Coronary artery (tissue), 2 donors: ENCODE measurements around the gene EFCAB8.

Source experiments
- DNase-seq: peaks from one replicate; pipeline ENCODE4 v3.0.0-alpha.2; 2017; ENCODE audit warnings: low spot score
- H3K27ac ChIP-seq, 2 donors: fragments of 200-600 bp; sonication (generic); one replicate each; pipeline ENCODE4 v1.5.1; 2016 to 2019
- H3K4me3 ChIP-seq: fragments of 200-600 bp; sonication (generic); 2 replicates; pipeline ENCODE4 v1.5.1; 2016; ENCODE audit warnings: mild to moderate bottlenecking, moderate library complexity
- TF ChIP-seq, protein P1 (sequence below): fragments of 200-600 bp; sonication (generic); IDR thresholded peaks from one replicate; pipeline ENCODE4 v1.5.1; 2019; ENCODE audit warnings: antibody characterized with exemption

Gene EFCAB8

DNA sequence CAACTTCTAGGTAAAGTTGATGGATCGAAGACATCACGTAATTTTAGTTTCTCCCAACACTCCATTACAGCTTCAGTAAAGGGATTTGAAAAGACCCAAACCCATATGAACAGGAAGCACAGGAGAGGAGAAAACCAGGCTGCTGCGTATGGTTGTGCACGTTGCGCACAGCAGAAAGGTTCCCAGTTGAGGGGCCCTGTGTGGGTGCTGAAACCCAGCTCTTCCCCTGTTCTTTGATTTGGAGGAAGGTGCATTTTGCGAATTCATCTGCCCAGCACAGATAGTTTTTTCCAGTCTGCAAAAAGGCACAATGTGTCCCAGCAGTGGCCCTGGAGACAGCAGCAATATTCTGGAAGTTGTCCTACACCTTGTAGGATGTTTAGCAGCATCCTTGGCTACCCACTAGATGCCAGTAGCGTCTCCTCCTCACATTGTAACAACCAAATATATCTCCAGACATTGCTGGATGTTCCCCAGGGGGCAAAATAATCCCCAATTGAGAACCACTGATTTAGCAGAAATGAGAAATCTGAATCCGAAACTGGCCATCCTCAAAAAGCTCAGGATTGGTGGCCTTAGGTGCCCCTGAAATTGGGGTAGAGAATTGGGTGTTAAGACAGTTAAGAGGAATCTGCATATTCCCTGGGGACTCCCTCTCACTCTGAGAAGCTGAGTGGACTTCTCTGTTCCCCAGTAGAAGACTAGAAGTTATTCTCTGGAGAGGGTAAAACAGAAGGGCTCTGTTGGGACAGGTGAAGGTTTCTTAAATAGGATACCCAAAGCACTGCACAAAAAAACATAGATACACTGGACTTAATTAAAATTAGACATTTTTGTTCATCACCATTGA, 133.3 kb downstream of the EFCAB8 start:
- DNase-seq: no peak
- Histone ChIP-seq H3K27ac (no peak overlapping the region), H3K4me3 (no peak overlapping the region)
- TF ChIP-seq, protein P1, sequence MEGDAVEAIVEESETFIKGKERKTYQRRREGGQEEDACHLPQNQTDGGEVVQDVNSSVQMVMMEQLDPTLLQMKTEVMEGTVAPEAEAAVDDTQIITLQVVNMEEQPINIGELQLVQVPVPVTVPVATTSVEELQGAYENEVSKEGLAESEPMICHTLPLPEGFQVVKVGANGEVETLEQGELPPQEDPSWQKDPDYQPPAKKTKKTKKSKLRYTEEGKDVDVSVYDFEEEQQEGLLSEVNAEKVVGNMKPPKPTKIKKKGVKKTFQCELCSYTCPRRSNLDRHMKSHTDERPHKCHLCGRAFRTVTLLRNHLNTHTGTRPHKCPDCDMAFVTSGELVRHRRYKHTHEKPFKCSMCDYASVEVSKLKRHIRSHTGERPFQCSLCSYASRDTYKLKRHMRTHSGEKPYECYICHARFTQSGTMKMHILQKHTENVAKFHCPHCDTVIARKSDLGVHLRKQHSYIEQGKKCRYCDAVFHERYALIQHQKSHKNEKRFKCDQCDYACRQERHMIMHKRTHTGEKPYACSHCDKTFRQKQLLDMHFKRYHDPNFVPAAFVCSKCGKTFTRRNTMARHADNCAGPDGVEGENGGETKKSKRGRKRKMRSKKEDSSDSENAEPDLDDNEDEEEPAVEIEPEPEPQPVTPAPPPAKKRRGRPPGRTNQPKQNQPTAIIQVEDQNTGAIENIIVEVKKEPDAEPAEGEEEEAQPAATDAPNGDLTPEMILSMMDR: no peak

GRCh38 chr20:32993496-32994050, 134.8 kb downstream of the EFCAB8 start:
- Histone ChIP-seq H3K4me3 (no peak overlapping the region), H3K27ac (no peak overlapping the region)
- TF ChIP-seq, protein P1: no peak
- DNase-seq: no peak

- no peak overlapping the region for H3K27ac ChIP-seq
- TF ChIP-seq, protein P1: no peak
- no peak for DNase-seq
- no peak overlapping the region for H3K4me3 ChIP-seq
Measured at GRCh38 chr20:32995802-32996201, 137.1 kb downstream of the EFCAB8 start.

DNA sequence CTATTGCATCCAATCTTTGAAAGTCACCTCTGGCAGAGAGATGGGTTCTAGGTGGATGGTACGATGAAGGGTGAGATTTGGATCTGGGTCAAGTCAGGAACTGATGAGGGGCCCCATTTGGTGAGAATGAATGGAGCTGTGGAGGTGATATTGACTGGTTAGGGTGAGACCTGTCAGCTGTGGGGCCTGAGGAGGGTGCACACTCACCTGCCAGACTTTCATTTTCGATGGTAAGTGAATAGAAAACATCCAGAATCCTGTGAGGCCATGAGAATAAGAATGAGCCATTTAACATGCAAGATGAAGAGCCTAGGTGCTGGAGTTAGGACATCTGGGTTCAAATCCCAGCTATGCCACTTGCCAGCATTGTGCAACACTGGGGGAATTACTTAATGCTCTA, 138.7 kb downstream of the EFCAB8 start:
- TF ChIP-seq, protein P1: no peak
- no peak for DNase-seq
- H3K27ac ChIP-seq: no peak overlapping the region
- no peak overlapping the region for H3K4me3 ChIP-seq

GRCh38 chr20:32999603-33000250, 141.0 kb downstream of the EFCAB8 start:
- H3K4me3 ChIP-seq: no peak overlapping the region
- no peak for DNase-seq
- TF ChIP-seq, protein P1: no peak
- no peak overlapping the region for H3K27ac ChIP-seq

- H3K4me3 ChIP-seq: no peak overlapping the region
- TF ChIP-seq, protein P1: no peak
- DNase-seq: no peak
- no peak overlapping the region for H3K27ac ChIP-seq
Measured at GRCh38 chr20:33000802-33001466, 142.2 kb downstream of the EFCAB8 start.
